Progenitor cell of endocrine pancreas (in vitro differentiated cells): ENCODE measurements around the gene GAB2. TPM values are rescaled to one million over a fixed set of nuclear protein-coding genes. Genes with fewer than 3 reads are reported as not detected.
A peak's percentile ranks its signal among the peaks of the same experiment; 100 is the strongest.

Experiments used
- DNase-seq: peaks from one replicate; pipeline ENCODE4 v3.0.0; 2021; ENCODE audit warnings: low spot score; ENCODE audit not compliant: unreplicated experiment
- H3K27ac Mint-ChIP-seq: 2 replicates; pipeline ENCODE4 v1.8.0; 2021; ENCODE audit warnings: mild to moderate bottlenecking, moderate library complexity, mixed read lengths
- H3K27me3 Mint-ChIP-seq: 2 replicates; pipeline ENCODE4 v1.8.0; 2021; ENCODE audit warnings: mixed read lengths
- H3K36me3 Mint-ChIP-seq: 2 replicates; pipeline ENCODE4 v1.8.0; 2022; ENCODE audit warnings: mixed read lengths; ENCODE audit not compliant: insufficient read depth
- H3K4me1 Mint-ChIP-seq: 2 replicates; pipeline ENCODE4 v1.8.0; 2021; ENCODE audit warnings: low read depth, mixed read lengths
- H3K4me3 Mint-ChIP-seq: 2 replicates; pipeline ENCODE4 v1.8.0; 2021; ENCODE audit warnings: low read depth, mild to moderate bottlenecking, moderate library complexity, mixed read lengths
- H3K9me3 Mint-ChIP-seq: 2 replicates; pipeline ENCODE4 v1.8.0; 2021; ENCODE audit warnings: low read depth, mixed read lengths
- total RNA-seq: library from RNA; stranded (reverse); gene quantifications from 2 replicates; pipeline ENCODE4 v1.2.1, GENCODE V29; 2021
- TF ChIP-seq, protein P1 (sequence below): fragments of 200-600 bp; sonication (generic); IDR thresholded peaks from one replicate; pipeline ENCODE4 v1.5.0; 2021; ENCODE audit warnings: antibody characterized with exemption, mild to moderate bottlenecking; ENCODE audit not compliant: unreplicated experiment

Gene GAB2
- total RNA-seq, 1 donor from 2014 or later: 37.6 TPM

DNA sequence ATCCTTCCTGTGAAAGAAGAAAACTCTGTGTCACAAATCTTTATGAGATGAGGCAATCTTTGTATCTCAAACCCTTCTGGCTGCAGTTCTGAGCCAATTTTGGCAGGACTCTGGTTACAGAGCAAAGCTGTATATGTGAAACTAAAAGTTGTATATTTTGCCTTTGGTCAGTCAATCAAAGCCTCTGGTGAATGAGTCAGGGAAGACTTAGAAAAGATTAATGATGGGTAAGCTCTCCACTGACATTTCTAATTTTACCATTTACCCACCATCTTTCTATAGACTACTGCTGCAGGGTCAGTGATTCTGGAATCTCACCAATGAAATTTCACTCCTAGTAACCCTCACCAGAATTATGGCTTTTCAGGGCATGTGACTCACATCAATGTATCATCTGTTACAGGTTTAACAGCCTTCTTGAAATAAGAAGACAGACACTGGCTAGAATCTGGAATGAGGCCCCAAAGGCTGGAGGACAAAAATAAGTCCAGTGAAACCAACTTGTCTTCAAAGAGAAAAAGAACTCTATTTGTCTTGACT, 185.6 kb downstream of the GAB2 start:
- DNase-seq: no peak
- Mint-ChIP-seq H3K9me3 (no peaks in the 10 kb centered on the region), H3K4me1 (peaks cover 3% of the 10 kb centered on the region), H3K27ac (no peak overlapping the region), H3K27me3 (no peaks in the 10 kb centered on the region), H3K4me3 (no peak overlapping the region), H3K36me3 (peaks cover 11% of the 10 kb centered on the region)
- TF ChIP-seq, protein P1, sequence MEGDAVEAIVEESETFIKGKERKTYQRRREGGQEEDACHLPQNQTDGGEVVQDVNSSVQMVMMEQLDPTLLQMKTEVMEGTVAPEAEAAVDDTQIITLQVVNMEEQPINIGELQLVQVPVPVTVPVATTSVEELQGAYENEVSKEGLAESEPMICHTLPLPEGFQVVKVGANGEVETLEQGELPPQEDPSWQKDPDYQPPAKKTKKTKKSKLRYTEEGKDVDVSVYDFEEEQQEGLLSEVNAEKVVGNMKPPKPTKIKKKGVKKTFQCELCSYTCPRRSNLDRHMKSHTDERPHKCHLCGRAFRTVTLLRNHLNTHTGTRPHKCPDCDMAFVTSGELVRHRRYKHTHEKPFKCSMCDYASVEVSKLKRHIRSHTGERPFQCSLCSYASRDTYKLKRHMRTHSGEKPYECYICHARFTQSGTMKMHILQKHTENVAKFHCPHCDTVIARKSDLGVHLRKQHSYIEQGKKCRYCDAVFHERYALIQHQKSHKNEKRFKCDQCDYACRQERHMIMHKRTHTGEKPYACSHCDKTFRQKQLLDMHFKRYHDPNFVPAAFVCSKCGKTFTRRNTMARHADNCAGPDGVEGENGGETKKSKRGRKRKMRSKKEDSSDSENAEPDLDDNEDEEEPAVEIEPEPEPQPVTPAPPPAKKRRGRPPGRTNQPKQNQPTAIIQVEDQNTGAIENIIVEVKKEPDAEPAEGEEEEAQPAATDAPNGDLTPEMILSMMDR: no peak

DNA sequence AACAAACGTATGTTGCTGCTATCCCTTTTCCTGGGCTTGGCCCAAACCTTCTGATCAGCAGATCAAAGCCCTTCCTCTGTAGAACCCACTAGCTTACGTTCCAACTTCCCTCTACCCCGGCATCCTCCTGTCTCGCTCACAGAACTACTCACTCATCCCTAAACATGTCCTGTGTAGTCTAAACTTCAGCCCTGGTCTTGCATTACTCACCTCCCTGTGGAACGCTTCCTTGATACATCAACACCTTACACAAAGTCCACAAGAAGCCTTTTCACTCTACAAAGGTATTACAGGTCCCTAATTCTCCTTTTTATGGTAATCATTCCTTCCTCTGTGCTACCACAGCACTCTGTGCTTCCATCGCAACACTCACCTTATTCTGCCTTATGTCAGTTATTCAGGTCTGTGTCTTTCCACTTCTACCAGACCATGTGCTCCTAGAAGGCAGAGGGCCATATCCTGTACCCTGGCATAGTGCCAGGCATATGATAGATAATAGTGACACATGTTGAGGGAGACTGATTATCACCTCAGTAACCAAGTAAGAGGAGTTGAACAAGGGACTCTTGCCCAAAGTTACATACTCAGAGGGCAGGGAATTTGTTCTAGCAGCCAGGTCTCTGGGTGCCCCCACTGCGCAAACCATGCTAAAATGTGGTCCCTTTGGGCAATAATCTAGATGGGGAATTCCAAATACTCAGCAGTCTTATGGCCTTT, 187.3 kb downstream of the GAB2 start:
- Mint-ChIP-seq H3K27me3 (no peaks in the 10 kb centered on the region), H3K4me1 (peaks cover 3% of the 10 kb centered on the region), H3K36me3 (peaks cover 4% of the 10 kb centered on the region), H3K27ac (peak overlapping the region; percentile 5), H3K4me3 (no peak overlapping the region), H3K9me3 (no peaks in the 10 kb centered on the region)
- TF ChIP-seq, protein P1: no peak
- no peak for DNase-seq

DNA sequence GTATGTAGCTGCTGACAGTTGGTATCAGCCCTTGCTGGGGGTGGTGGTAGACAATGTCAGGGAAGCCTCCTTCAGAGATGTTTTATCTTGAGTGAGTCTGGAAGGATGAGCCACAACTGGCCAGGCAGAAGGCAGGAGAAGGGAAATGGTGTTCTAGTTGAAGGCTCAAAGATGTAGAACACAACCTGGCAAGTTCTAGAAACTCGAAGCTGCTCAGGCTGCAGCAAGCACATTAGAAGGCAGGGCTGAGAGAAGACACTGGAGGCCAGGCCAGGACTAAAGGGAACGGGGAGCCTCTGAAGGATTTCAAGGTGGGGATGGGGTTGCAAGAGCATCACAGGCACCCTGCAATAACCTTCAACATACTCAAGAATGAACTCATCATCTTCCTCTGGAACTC, 188.5 kb downstream of the GAB2 start:
- Mint-ChIP-seq H3K4me3 (no peak overlapping the region), H3K36me3 (peaks cover 14% of the 10 kb centered on the region), H3K9me3 (no peaks in the 10 kb centered on the region), H3K27me3 (no peaks in the 10 kb centered on the region), H3K4me1 (peaks cover 3% of the 10 kb centered on the region), H3K27ac (peak overlapping the region; percentile 34)
- no peak for DNase-seq
- TF ChIP-seq, protein P1: no peak

DNA sequence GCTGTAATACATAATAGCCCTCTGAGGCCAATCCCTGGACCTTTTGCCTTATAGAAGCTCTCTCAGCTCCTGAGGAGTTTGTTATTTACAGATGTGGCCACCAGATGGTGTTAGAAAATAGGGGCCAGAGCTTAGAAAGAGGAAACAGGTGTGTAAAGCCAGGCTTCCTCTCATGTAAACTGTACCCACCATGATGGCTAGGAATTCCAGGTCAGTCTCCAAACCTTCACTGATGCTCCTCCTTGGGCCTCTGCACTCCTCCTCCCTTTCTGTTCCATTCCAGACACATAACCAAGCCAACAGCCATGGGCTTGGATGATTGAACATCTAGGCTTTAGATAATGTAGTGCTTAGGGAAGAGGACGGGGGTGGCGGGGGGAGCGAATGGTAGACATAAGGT, 189.2 kb downstream of the GAB2 start:
- H3K4me3 Mint-ChIP-seq: no peak overlapping the region
- no peaks in the 10 kb centered on the region for H3K9me3 Mint-ChIP-seq
- no peak overlapping the region for H3K27ac Mint-ChIP-seq
- H3K4me1 Mint-ChIP-seq: peaks cover 3% of the 10 kb centered on the region
- H3K27me3 Mint-ChIP-seq: no peaks in the 10 kb centered on the region
- TF ChIP-seq, protein P1: peak; percentile 68
- no peak for DNase-seq
- peaks cover 13% of the 10 kb centered on the region for H3K36me3 Mint-ChIP-seq

DNA sequence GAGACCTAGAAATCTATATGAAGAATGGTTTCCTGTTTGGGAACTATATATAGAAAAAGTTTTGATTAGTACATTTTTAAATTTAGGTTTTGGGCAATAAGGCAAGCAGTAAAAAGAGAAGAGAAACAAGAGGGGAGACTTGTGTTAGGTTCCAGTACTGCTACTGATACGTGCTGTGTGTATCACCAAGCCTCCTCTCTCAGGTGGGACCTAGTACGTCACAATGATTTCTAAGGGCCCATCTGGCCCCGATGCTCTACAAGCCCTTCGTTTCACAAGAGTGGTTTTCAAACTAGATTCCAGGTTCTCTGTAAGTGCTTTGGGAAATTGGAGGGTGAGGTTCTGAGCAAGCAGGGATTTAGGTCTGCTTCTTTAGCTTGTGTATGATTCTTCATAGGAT, 189.7 kb downstream of the GAB2 start:
- TF ChIP-seq, protein P1: no peak
- Mint-ChIP-seq H3K4me3 (no peak overlapping the region), H3K9me3 (no peaks in the 10 kb centered on the region), H3K4me1 (peaks cover 3% of the 10 kb centered on the region), H3K27ac (no peak overlapping the region), H3K27me3 (no peaks in the 10 kb centered on the region), H3K36me3 (peaks cover 14% of the 10 kb centered on the region)
- DNase-seq: no peak
